Activated CD4-positive, alpha-beta T cell treated with anti-CD3 and anti-CD28 coated beads, Interleukin-2, amount 10 ng/mL, durations not matched to agents 7 days and 5 days (primary cell): Measurements from ENCODE around the gene ZCWPW2. TPM values are rescaled to one million over a fixed set of nuclear protein-coding genes. Genes with fewer than 3 reads are reported as not detected.

Experiments used
- CTCF ChIA-PET: fragments of 350-600 bp; sonication (Branson Sonifier 250); formaldehyde crosslinking; loops from one replicate; lab custom pipeline; 2021; ENCODE audit warnings: antibody characterized with exemption; lab: Charles Lee
- POLR2A ChIA-PET: fragments of 350-600 bp; sonication (Branson Sonifier 250); formaldehyde crosslinking; loops from one replicate; lab custom pipeline; 2021; ENCODE audit warnings: antibody characterized with exemption; lab: Charles Lee
- DNase-seq: peaks from one replicate; pipeline ENCODE4 v3.0.0-alpha.2; 2020
- H3K27ac Mint-ChIP-seq: one replicate; pipeline ENCODE4 v1.8.0; 2021; ENCODE audit warnings: mild to moderate bottlenecking, moderate library complexity, mixed read lengths
- H3K27me3 Mint-ChIP-seq: one replicate; pipeline ENCODE4 v1.8.0; 2021; ENCODE audit warnings: mixed read lengths
- H3K36me3 Mint-ChIP-seq: one replicate; pipeline ENCODE4 v1.8.0; 2021; ENCODE audit warnings: low read depth, mixed read lengths
- H3K4me1 Mint-ChIP-seq: one replicate; pipeline ENCODE4 v1.8.0; 2021; ENCODE audit warnings: mixed read lengths
- H3K4me3 Mint-ChIP-seq: one replicate; pipeline ENCODE4 v1.8.0; 2021; ENCODE audit warnings: mild to moderate bottlenecking, moderate library complexity, mixed read lengths
- H3K9me3 Mint-ChIP-seq: one replicate; pipeline ENCODE4 v1.8.0; 2021; ENCODE audit warnings: mixed read lengths
- total RNA-seq, 2 experiments: library from RNA; stranded (reverse); gene quantifications; one replicate each; pipeline ENCODE4 v1.2.3, GENCODE V29; 2021

Gene ZCWPW2
- under 1 TPM; 0.37 to 0.50 TPM for total RNA-seq

DNA sequence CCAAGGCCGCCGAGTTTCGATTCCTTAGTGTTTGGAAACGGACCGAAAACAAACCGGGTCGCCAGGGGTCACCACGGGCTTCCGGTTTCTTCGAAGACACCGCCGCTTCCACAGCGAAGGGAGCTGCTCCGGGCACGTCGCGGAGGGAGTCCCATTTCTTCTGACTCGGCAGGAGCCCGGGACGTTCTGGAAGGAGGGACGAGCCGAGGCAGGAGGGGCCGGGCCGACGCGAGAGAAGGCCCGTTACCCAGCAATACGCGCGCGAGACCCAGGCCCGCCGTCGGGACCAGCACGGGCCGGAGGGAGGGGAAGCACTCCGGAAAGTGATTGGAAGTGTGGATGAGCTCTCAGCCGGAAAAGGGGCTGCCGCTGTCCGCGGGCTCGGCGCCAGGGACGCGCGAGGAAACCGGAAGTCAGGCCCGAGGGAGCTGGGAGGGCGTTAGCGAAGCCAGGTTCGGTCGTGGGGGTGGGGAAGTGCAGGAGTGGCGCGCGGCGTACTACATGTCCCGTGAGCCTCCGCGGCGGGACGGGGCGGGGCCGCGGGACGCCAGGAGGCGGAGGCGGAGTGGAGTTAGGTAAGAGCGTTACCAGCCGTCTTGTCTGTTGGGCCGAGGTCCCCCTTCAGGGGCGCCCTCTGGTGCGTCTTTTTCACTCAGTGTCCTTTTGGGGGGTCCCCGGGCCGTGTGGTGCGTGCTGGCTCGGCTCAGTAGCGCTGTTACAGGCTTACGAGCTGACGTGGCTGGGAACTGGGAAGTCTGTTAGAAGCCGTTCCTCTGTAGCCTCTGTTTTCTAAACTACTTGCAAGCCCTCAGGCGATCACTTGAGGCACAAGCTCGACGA is at the start of gene ZCWPW2, which contains the start of gene AZI2:
ZCWPW2 (plus strand) TSS at position 93 of the 840 bp plus-strand sequence. CDS start 64,348 bp downstream, outside the sequence.
AZI2 (minus strand) TSS at position 196 of the 840 bp plus-strand sequence. CDS start 8,207 bp downstream, outside the sequence.
- Mint-ChIP-seq H3K27me3 (no peaks in the 10 kb centered on the region), H3K36me3 (peaks cover 42% of the 10 kb centered on the region), H3K27ac (peak within 1 kb of the TSS; percentile 99), H3K4me1 (peaks cover 54% of the 10 kb centered on the region), H3K4me3 (peak within 1 kb of the TSS; percentile 93), H3K9me3 (peaks cover 11% of the 10 kb centered on the region)
- CTCF ChIA-PET, result interaction anchor here (0.6 to 2.9 kb wide), 8 partner anchors 8 to 1656 kb away, joined by 3 to 12 read pairs (median 3); no protein-coding TSS in a partner anchor
- peak; percentile 93 for DNase-seq
- POLR2A ChIA-PET, result interaction anchor here (0.7 to 1.6 kb wide), 2 partner anchors 14 to 721 kb away, joined by 5 to 6 read pairs; no protein-coding TSS in a partner anchor

DNA sequence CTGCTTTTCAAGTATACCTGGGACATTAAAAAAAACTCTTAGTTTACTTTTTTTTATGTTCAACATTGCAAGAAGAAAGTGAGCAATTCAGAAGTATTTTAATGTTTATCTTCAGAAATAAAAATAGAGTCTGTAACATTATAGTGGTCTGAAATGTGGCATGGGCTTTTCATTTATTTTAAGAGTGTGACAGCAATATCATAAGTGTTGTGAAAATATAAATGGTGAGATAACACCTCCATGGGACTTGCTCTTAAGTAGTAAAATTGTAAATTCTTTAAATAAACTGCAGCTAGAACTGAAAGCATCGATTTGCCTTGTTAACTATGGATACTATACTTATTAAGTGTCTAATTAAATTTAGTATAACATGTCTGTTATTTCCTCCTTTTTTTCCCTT is 48.8 kb upstream of the ZCWPW2 start:
- Mint-ChIP-seq H3K27ac (no peak overlapping the region), H3K4me1 (peaks cover 13% of the 10 kb centered on the region), H3K27me3 (no peaks in the 10 kb centered on the region), H3K9me3 (no peaks in the 10 kb centered on the region), H3K4me3 (no peak overlapping the region), H3K36me3 (peaks cover 4% of the 10 kb centered on the region)
- ChIA-PET CTCF (interaction anchor here (1.6 kb wide), 1 partner anchor 14 kb away, joined by 3 read pairs; no protein-coding TSS in a partner anchor), POLR2A (no interaction called here)
- no peak for DNase-seq

DNA sequence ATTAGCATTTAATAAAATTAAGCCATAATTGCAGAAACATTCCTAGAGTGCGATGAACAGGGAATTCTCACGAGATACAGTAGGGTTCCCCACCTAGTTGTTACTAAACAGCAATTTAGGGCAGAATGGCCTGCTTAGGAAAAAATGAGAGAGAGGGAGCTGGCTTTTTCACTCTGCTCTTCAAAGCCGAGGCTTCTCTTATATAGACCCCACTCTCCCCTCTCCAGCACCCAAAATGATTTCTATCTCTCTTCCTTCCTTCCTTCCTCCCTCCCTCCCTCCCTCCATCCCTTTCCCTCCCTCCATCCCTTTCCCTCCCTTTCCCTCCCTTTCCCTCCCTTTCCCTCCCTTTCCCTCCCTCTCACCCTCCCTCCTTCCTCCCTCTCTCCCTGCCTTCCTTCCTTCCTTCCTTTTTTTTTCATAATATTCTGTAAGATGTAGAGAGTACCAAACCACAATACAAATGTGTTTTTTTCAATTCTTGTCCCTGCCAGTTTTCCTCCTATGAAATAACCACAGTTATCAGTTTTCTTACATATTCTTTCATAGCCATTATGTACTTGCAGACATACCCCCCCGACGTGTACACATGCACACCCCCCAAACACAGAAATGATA is 48.1 kb upstream of the ZCWPW2 start:
- no peak for DNase-seq
- H3K4me1 Mint-ChIP-seq, result peaks cover 7% of the 10 kb centered on the region
- ChIA-PET POLR2A (no interaction called here), CTCF (interaction anchor here (1.6 kb wide), 1 partner anchor 13 kb away, joined by 3 read pairs; no protein-coding TSS in a partner anchor)
- peaks cover 5% of the 10 kb centered on the region for H3K36me3 Mint-ChIP-seq
- no peaks in the 10 kb centered on the region for H3K27me3 Mint-ChIP-seq
- no peak overlapping the region for H3K27ac Mint-ChIP-seq
- no peak overlapping the region for H3K4me3 Mint-ChIP-seq
- H3K9me3 Mint-ChIP-seq, result no peaks in the 10 kb centered on the region

DNA sequence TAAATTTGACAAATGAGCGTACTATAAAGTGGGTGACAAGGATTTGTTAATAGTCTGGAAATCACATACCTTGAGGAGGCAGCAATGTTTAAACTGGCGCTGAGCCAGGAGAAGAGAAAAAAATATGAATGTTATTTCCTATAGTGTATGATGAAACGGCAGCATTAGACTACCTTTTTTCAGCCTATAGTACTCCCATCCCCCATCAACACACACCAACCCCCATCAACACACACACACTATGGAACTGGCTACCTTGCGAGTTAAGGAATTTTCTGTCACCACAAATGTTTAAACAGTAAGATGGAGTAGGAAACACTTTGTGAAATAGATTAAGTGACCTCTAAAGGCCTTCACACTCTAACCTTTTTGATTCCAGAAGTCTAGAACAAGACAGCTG is 46.8 kb upstream of the ZCWPW2 start:
- Mint-ChIP-seq H3K4me1 (peaks cover 3% of the 10 kb centered on the region), H3K36me3 (peaks cover 6% of the 10 kb centered on the region), H3K27ac (no peak overlapping the region), H3K4me3 (no peak overlapping the region), H3K27me3 (no peaks in the 10 kb centered on the region), H3K9me3 (no peaks in the 10 kb centered on the region)
- CTCF ChIA-PET, result no interaction called here
- DNase-seq, result no peak
- POLR2A ChIA-PET, result no interaction called here

GRCh38 chr3:28308196-28308595 is 40.3 kb upstream of the ZCWPW2 start:
- ChIA-PET POLR2A (no interaction called here), CTCF (interaction anchor here (1.1 to 1.6 kb wide), 2 partner anchors 11 to 14 kb away, joined by 3 to 5 read pairs; no protein-coding TSS in a partner anchor)
- Mint-ChIP-seq H3K4me3 (no peak overlapping the region), H3K27ac (no peak overlapping the region), H3K9me3 (no peaks in the 10 kb centered on the region), H3K36me3 (peaks cover 5% of the 10 kb centered on the region), H3K27me3 (no peaks in the 10 kb centered on the region), H3K4me1 (no peaks in the 10 kb centered on the region)
- no peak for DNase-seq

DNA sequence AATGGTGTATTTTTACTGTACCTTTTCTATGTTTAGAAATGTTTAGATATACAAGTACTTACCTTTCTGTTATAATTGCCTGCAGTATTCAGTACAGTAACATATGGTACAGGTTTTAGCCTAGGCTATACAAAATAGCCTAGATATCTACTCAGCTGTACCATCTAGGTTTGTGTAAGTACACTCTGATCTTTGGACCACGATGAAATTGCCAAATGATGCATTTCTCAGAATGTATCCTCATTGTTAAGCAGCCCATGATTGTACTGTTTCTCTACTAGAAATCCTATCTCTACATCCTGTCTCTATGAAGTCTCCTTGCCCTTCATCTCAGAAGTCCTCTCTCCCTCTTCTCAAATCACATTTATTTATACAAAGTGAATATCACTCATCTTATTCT is 32.8 kb upstream of the ZCWPW2 start:
- POLR2A ChIA-PET, result no interaction called here

DNA sequence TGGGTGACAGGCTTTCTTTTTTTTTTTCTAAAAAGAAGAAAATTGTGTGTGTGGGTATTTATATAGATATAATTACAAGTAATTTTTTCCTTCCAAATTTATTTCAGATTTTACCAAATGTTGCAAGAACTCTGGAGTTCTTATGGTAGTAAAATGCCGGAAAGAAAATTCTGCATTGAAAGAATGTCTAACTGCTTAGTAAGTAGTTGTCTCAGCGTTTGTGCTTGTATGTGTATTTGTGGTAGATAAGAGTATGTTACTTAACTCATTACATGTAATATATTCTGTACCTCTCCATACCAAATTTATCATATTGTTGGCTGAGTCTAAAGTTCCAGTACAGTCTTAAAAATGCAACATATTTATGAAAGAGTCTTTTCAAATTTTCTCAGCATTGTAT is 32.3 kb upstream of the ZCWPW2 start:
- H3K27me3 Mint-ChIP-seq, result no peaks in the 10 kb centered on the region
- H3K4me3 Mint-ChIP-seq, result no peak overlapping the region
- H3K4me1 Mint-ChIP-seq, result peaks cover 6% of the 10 kb centered on the region
- H3K9me3 Mint-ChIP-seq, result no peaks in the 10 kb centered on the region
- H3K27ac Mint-ChIP-seq, result no peak overlapping the region
- H3K36me3 Mint-ChIP-seq, result peaks cover 5% of the 10 kb centered on the region
- DNase-seq, result no peak
- ChIA-PET POLR2A (no interaction called here), CTCF (no interaction called here)

More for the DNA sequence above, 32.8 kb upstream of the ZCWPW2 start:
- CTCF ChIA-PET, result no interaction called here
- Mint-ChIP-seq H3K4me1 (peaks cover under 1% of the 10 kb centered on the region), H3K4me3 (no peak overlapping the region), H3K27me3 (no peaks in the 10 kb centered on the region), H3K36me3 (peaks cover 5% of the 10 kb centered on the region), H3K9me3 (no peaks in the 10 kb centered on the region), H3K27ac (no peak overlapping the region)
- no peak for DNase-seq

- H3K4me1 Mint-ChIP-seq, result peaks cover 10% of the 10 kb centered on the region
- peak; percentile 58 for DNase-seq
- no peaks in the 10 kb centered on the region for H3K9me3 Mint-ChIP-seq
- peaks cover 5% of the 10 kb centered on the region for H3K36me3 Mint-ChIP-seq
- no peak overlapping the region for H3K4me3 Mint-ChIP-seq
- CTCF ChIA-PET, result interaction anchor here (0.9 to 1.4 kb wide), 10 partner anchors 9 to 596 kb away, joined by 3 to 6 read pairs (median 4); partner anchors contain the start of genes AZI2, EOMES and ZCWPW2
- no peak overlapping the region for H3K27ac Mint-ChIP-seq
- no peaks in the 10 kb centered on the region for H3K27me3 Mint-ChIP-seq
- POLR2A ChIA-PET, result no interaction called here
Observed at GRCh38 chr3:28317438-28318022, 31.0 kb upstream of the ZCWPW2 start.

DNA sequence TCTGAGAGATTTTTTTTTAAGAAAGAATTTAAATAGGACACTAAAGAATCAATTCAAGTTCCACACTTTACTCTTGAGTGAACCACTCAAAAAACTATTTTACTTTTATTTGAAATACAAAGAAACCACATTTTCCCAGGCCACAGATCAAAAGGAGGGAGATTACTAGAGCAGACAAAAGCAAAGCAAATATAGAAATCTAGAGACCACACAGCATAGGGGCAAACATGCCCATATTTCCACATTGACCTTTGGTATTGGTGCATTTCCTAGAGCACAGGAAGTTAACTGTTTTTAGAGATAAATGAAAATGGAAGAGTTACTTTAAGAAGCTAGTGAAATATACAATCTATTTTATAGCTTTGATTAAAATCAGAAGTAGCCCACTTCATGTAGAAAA is 27.5 kb upstream of the ZCWPW2 start:
- Mint-ChIP-seq H3K4me3 (no peak overlapping the region), H3K9me3 (no peaks in the 10 kb centered on the region), H3K36me3 (peaks cover 21% of the 10 kb centered on the region), H3K27ac (no peak overlapping the region), H3K27me3 (no peaks in the 10 kb centered on the region), H3K4me1 (peaks cover 16% of the 10 kb centered on the region)
- ChIA-PET POLR2A (no interaction called here), CTCF (interaction anchor here (1.0 to 3.6 kb wide), 4 partner anchors 13 to 641 kb away, joined by 3 to 14 read pairs (median 4); no protein-coding TSS in a partner anchor)
- DNase-seq, result no peak

DNA sequence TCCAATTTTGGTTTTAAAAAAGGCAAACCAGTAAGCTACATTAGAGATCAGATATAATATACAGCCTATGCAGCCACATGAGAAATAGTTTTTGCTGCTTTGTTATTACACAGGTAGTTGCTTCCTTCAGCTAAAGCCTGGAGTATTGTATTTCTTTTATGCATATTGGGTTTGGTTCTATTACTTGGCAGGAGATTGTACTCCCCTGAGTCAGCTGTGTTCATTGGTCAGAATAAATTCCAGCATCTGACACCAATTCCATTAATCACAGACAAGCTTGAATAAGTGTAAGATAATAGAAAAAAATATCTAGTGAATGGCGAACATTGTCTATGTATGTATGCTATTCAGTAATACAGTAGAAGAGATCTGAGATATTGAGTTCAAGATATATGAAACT is 26.1 kb upstream of the ZCWPW2 start:
- no peaks in the 10 kb centered on the region for H3K9me3 Mint-ChIP-seq
- ChIA-PET POLR2A (interaction anchor here (0.7 kb wide), 1 partner anchor 614 kb away, joined by 4 read pairs; no protein-coding TSS in a partner anchor), CTCF (interaction anchor here (1.2 to 3.6 kb wide), 3 partner anchors 12 to 610 kb away, joined by 5 to 14 read pairs (median 5); no protein-coding TSS in a partner anchor)
- no peak overlapping the region for H3K4me3 Mint-ChIP-seq
- peaks cover 28% of the 10 kb centered on the region for H3K4me1 Mint-ChIP-seq
- no peak for DNase-seq
- H3K36me3 Mint-ChIP-seq, result peaks cover 21% of the 10 kb centered on the region
- H3K27me3 Mint-ChIP-seq, result no peaks in the 10 kb centered on the region
- no peak overlapping the region for H3K27ac Mint-ChIP-seq

- Mint-ChIP-seq H3K9me3 (no peaks in the 10 kb centered on the region), H3K27ac (peak overlapping the region; percentile 34), H3K36me3 (peaks cover 21% of the 10 kb centered on the region), H3K4me3 (no peak overlapping the region), H3K27me3 (no peaks in the 10 kb centered on the region), H3K4me1 (peaks cover 26% of the 10 kb centered on the region)
- DNase-seq, result peak; percentile 48
- POLR2A ChIA-PET, result interaction anchor here (0.7 kb wide), 1 partner anchor 74 kb away, joined by 3 read pairs; no protein-coding TSS in a partner anchor
- CTCF ChIA-PET, result interaction anchor here (0.6 to 3.5 kb wide), 9 partner anchors 9 to 614 kb away, joined by 3 to 36 read pairs (median 6); partner anchors contain the start of gene EOMES
Observed at GRCh38 chr3:28326458-28326926, 22.0 kb upstream of the ZCWPW2 start.
